NCI-H226 (cell line): ENCODE results near the gene GPR148.

ENCODE experiments used
- DNase-seq: peaks from one replicate; pipeline ENCODE4 v3.0.0-alpha.2; 2015

The GPR148 gene

DNA sequence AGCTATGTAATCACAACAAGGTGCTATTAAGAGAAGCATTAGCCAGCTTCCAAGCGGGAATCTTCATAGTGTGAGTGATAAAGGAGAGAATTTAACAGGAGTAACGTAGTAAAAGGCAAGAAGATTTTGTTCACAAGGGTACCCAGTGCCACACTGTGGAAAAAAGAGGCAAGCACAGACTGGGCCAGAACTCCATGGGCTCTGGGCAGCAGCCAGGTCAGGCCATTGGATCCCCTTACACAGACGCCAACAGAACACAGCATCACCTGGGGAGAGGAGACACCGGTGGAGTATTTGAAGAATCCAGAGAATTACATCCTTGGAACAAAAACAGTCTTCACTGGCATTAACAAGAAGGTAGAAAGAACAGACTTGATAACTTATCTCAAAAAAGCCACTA, 47.7 kb downstream of the GPR148 start:
- DNase-seq, result no peak

- DNase-seq, result no peak
Observed at GRCh38 chr2:130778781-130779180, 49.9 kb downstream of the GPR148 start.
